HG02610 (cell line): Measurements from ENCODE around the gene SSC4D.
"Not testable (repeated sequence)": the region's sequence is repeated elsewhere in the genome, so short reads cannot be mapped to it uniquely, and the experiment has no call there.

Source experiments
- ATAC-seq: cut with Tn5 transposase; IDR thresholded peaks from one replicate; pipeline ENCODE4 v1.9.1; 2021; ENCODE audit warnings: mild to moderate bottlenecking, moderate library complexity; ENCODE audit not compliant: unreplicated experiment

The SSC4D gene

DNA sequence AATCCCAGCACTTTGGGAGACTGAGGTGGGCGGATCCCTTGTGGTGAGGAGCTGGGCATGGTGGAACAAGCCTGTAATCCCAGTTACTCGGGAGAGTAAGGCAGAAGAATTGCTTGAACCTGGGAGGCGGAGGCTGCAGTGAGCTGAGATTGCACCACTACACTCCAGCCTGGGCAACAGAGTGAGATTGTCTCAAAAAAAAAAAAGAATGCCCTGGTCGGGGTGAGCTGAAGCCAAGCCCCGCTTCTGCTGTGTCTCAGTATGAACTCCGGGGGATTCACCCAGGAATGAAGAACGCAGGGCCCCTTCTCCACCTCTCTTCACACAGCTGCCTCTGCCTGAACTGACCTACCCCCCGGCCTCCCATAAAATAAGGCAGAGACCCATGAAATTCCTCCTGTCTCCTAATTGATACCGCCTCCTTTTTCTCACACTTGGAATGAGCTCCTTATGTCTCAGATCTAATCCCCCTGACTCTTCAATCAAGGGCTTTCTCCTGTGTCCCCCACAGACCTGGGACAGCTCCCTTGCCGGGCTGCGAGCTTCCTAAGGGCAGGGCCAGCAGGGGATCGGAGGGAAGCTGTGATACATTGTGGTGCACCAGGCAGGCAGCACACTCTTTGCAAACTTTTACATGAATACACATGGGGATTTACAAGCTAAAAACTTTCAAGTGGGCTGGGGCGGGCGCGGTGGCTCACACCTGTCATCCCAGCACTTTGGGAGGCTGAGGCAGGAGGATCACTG is 14.3 kb upstream of the SSC4D start:
- ATAC-seq = no peak

DNA sequence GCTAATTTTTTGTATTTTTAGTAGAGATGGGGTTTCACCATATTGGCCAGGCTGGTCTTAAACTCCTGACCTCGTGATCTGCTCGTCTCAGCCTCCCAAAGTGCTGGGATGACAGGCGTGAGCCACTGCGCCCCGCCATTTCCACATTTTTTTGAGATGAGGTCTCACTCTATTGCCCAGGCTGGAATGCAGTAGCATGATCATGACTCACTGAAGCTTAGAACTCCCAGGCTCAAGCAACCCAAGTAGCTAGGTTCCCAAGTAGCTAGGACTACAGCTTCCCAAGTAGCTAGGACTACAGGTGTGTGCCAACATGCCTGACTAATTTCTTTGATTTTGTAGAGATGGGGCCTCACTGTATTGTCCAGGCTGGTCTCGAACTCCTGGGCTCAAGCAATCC is 11.6 kb upstream of the SSC4D start:
- not testable (repeated sequence) for ATAC-seq

DNA sequence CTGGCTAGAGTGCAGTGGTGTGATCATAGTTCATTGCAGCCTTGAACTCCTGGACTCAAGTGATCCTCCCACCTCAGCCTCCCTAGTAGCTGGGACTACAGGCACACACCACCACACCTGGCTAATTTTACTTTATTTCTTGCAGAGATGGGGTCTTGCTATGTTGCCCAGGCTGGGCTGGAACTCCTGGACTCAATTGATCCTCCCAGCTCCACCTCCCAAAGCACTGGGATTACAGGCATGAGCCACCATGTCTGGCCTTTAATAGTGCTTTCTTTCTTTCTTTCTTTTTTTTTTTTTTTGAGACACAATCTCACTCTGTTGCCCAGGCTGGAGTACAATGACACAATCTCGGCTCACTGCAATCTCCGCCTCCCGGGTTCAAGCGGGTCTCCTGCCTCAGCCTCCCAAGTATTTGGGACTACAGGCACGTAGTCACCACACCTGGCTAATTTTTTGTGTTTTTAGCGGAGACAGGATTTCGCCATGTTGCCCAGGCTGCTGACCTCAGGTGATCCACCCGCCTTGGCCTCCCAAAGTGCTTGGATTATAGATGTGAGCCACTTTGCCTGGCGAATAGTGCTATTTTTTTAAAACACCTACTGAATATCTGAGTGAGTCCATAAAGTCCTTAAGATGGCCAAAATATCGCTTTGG is 8.3 kb upstream of the SSC4D start:
- not testable (repeated sequence) for ATAC-seq

- ATAC-seq = no peak
Observed at GRCh38 chr7:76412249-76412648, 2.8 kb upstream of the SSC4D start.

DNA sequence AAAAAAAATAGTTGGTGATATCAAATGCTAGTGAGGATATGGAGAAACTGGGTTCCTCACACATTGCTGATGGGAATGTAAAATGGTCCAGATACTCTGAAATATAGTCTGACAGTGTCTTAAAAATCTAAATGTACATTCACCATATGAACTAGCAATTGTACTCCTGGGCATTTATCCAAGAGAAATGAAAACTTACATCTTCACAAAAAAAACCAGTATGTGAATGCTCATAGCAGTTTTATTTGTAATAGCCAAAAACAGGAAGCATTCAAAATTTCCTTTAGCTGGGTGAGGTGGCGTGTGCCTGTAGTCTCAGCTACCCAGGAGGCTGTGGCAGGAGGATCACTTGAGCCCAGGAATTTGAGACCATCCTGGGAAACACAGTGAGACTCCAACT is 2.1 kb upstream of the SSC4D start:
- ATAC-seq = no peak

- no peak for ATAC-seq
Observed at GRCh38 chr7:76408121-76408560, 1.4 kb downstream of the SSC4D start.

DNA sequence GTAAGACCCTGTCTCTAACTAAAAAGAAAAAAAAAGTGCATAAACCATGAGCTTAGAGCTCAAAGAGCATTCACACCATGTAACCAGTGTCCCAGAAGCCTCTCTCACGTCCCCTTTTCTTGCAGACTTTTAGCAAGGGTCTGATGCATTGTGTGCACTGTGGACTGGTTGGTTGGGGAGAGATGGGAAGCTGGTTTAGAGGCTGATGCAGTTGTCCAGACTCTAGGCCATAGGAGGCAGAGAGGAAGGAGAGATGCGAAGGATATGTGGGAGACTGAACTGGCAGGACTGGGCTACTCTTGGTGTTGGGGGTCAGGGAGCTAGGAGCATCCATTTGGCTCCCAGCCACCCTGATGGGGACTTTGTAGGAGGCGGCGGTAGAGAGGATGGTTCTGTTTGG is 1.8 kb downstream of the SSC4D start:
- ATAC-seq = no peak

DNA sequence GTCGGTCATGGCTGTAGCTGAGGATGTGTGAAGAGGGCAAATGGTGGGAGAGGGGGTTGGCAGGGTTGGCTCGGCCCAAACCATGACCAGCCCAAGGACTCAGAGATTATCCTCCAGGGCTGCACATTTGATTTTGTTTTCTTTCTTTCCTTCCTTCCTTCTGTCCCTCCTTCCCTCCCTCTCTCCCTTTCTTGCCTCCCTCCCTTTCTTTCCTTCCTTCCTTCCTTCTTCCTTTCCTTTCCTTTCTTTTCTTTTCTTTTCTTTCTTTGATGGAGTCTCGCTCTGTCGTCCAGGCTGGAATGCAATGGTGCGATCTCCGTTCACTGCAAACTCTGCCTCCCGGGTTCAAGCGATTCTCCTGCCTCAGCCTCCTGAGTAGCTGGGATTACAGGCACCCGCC is 3.8 kb downstream of the SSC4D start:
- ATAC-seq = no peak

GRCh38 chr7:76403780-76404494 is 5.6 kb downstream of the SSC4D start:
- ATAC-seq = no peak

DNA sequence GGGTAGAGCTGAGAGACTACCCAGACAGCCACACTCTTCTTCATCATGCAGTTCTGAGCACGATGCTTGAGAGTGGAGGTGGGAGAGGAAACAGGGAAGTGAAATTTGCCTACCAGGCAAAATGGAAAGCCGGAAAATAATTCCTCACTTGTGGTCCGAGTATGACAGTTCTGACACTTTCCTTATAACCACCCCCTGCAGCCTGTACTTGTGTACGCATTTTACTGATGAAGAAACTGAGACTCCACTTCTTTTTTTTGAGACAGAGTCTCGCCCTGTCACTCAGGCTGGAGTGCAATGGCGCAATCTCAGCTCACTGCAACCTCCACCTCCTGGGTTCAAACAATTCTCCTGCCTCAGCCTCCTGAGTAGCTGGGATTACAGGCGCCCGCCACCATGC is 6.4 kb downstream of the SSC4D start:
- not testable (repeated sequence) for ATAC-seq

GRCh38 chr7:76400248-76400647 is 9.2 kb downstream of the SSC4D start:
- no peak for ATAC-seq

- ATAC-seq = no peak
Observed at GRCh38 chr7:76397409-76398183, 11.9 kb downstream of the SSC4D start.

DNA sequence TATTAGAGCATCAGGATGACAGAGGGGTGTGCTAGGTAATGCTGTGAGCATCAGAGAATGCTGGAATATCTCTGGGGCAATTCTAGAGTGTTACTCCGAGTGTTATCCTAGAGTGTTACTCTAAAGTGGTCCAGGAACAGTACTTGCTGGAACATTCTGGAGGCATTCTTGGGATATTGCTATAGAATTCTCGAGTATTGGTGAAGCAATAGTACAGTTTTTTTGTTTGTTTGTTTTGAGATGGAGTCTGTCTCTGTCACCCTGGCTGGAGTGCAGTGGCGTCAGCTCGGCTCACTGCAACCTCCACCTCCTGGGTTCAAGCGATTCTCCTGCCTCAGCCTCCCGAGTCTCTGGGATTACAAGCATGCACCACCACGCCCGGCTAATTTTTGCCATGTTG is 12.6 kb downstream of the SSC4D start:
- no peak for ATAC-seq

GRCh38 chr7:76395965-76396726 is 13.4 kb downstream of the SSC4D start:
- no peak for ATAC-seq

- ATAC-seq = not testable (repeated sequence)
Observed at GRCh38 chr7:76395605-76395964, 13.9 kb downstream of the SSC4D start.

GRCh38 chr7:76394957-76395356 is 14.5 kb downstream of the SSC4D start:
- ATAC-seq = no peak

DNA sequence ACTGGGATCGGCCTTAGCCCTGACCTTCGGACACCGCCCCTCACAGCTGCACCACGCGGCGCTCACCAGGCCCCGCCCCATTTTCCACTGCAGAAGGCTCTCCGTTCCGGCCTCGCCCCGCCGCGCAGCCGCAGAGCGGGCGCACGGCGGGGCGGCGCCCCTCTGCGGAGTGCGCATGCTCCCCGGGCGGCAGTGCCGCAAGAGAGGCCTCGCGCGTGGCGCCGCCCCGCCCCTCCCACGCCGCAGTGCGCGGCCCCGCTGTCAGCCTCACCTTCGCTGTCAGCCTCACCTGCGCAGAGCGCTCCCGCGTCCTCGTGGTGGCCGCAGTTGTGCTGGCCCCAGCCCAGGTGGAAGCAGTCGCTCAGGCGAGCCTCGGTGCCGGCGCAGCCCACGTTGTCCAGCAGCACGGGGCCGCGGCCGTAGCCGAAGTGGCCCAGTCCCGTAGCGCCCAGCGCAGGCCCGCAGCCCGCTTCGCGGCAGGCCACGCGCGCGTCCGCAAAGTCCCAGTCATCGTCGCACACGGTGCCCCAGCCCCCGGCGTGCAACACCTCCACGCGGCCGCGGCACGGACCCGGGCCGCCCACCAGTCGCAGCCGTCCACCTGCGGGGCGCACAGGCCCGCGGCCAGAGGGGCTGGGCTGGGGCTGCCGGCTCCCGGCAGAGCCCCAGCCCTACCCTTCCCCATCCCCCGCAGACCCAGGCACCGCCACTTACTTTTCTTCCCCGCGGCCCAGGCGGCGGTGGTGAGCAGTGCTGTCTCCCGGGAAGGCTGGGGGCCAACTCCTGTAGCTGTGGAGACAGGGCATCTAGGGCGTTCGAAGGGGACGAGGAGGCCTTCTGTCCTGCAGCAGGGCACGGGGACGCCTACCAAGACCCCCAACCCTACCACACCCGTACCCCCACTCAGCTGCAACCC is 16.1 kb downstream of the SSC4D start:
- ATAC-seq = peak; percentile 90

- ATAC-seq = no peak
Observed at GRCh38 chr7:76392531-76393115, 16.9 kb downstream of the SSC4D start.

GRCh38 chr7:76390092-76390491 is 19.4 kb downstream of the SSC4D start:
- ATAC-seq = no peak
